IMR-90 (cell line): Measurements from ENCODE around the gene IL1RL1. TPM values are rescaled to one million over a fixed set of nuclear protein-coding genes. Genes with fewer than 3 reads are reported as not detected.

Source experiments
- ATAC-seq: fragments of 200-7000 bp; cut with Tn5 transposase; 2 replicates; pipeline ENCODE4 v1.9.1; 2020; ENCODE audit warnings: low read depth, mild to moderate bottlenecking, moderate library complexity
- BruUV-seq: library from RNA; stranded (reverse); fragments of 400-500 nt; replicated peaks from 2 replicates; lab custom pipeline; 2021; lab: Mats Ljungman, UMichigan
- CTCF ChIA-PET: fragments of 300-600 bp; formaldehyde crosslinking; extraction: SDS; loops from one replicate; lab custom pipeline; 2021; ENCODE audit warnings: antibody characterized with exemption; lab: Yijun Ruan, JAX
- POLR2A ChIA-PET: fragments of 300-600 bp; sonication (Branson Sonifier 250); formaldehyde crosslinking; loops from one replicate; lab custom pipeline; 2022; ENCODE audit warnings: antibody characterized with exemption; ENCODE audit not compliant: unreplicated experiment; lab: Charles Lee
- DNase-seq: peaks from one replicate; pipeline ENCODE4 v3.0.0; 2013
- H2AFZ ChIP-seq: replicated peaks from 2 replicates; pipeline ENCODE3; 2013; ENCODE audit warnings: low read length, mild to moderate bottlenecking; ENCODE audit not compliant: poor library complexity
- H2AK5ac ChIP-seq: 2 replicates; pipeline ENCODE4 v1.6.1; 2013; ENCODE audit warnings: low read depth, low read length, inconsistent platforms
- H2AK9ac ChIP-seq: replicated peaks from 2 replicates; pipeline ENCODE3; 2013; ENCODE audit warnings: mild to moderate bottlenecking, low read depth, low read length, moderate library complexity; ENCODE audit not compliant: poor library complexity
- H2BK120ac ChIP-seq: 2 replicates; pipeline ENCODE4 v1.6.1; 2013; ENCODE audit warnings: low read depth, low read length, inconsistent platforms
- H2BK15ac ChIP-seq: 3 replicates; pipeline ENCODE4 v1.6.1; 2013; ENCODE audit warnings: low read depth, low read length, inconsistent platforms
- H2BK20ac ChIP-seq: 2 replicates; pipeline ENCODE4 v1.6.1; 2013; ENCODE audit warnings: low read depth, mild to moderate bottlenecking, inconsistent platforms, low read length, moderate library complexity
- H2BK5ac ChIP-seq: 2 replicates; pipeline ENCODE4 v1.6.1; 2013; ENCODE audit warnings: mild to moderate bottlenecking, low read depth, low read length, inconsistent platforms; ENCODE audit not compliant: poor library complexity, severe bottlenecking
- H3K14ac ChIP-seq: replicated peaks from 2 replicates; pipeline ENCODE4 v1.6.1; 2013; ENCODE audit warnings: low read depth, low read length, inconsistent platforms
- H3K18ac ChIP-seq: 2 replicates; pipeline ENCODE4 v1.6.1; 2013; ENCODE audit warnings: low read depth, low read length, control low read depth
- H3K23ac ChIP-seq: 2 replicates; pipeline ENCODE4 v1.6.1; 2013; ENCODE audit warnings: low read depth, low read length, inconsistent platforms
- H3K27ac ChIP-seq: 2 replicates; pipeline ENCODE4 v1.5.1; 2013; ENCODE audit warnings: mild to moderate bottlenecking, control low read depth, low read length; ENCODE audit not compliant: insufficient read depth
- H3K27me3 ChIP-seq: 2 replicates; pipeline ENCODE4 v1.6.1; 2013; ENCODE audit warnings: low read length; ENCODE audit not compliant: control insufficient read depth, insufficient read depth
- H3K36me3 ChIP-seq: 2 replicates; pipeline ENCODE4 v1.6.1; 2013; ENCODE audit warnings: low read length, mixed read lengths; ENCODE audit not compliant: control insufficient read depth, insufficient read depth
- H3K4ac ChIP-seq: 2 replicates; pipeline ENCODE4 v1.6.1; 2013; ENCODE audit warnings: low read depth, low read length, inconsistent platforms
- H3K4me1 ChIP-seq: 2 replicates; pipeline ENCODE4 v1.6.1; 2013; ENCODE audit warnings: low read length, mixed read lengths; ENCODE audit not compliant: control insufficient read depth, insufficient read depth
- H3K4me2 ChIP-seq: 2 replicates; pipeline ENCODE4 v1.6.1; 2013; ENCODE audit warnings: low read depth, mild to moderate bottlenecking, control low read depth, low read length, moderate library complexity
- H3K4me3 ChIP-seq: 2 replicates; pipeline ENCODE4 v1.5.1; 2013; ENCODE audit warnings: low read depth, mild to moderate bottlenecking, control low read depth, low read length, moderate library complexity; ENCODE audit not compliant: insufficient read depth
- H3K56ac ChIP-seq: 2 replicates; pipeline ENCODE4 v1.6.1; 2013; ENCODE audit warnings: low read length, inconsistent platforms; ENCODE audit not compliant: insufficient read depth; ENCODE audit errors: extremely low read depth
- H3K79me1 ChIP-seq, 2 experiments: 2 replicates each; pipeline ENCODE4 v1.6.1; 2013; ENCODE audit warnings: low read length in 2 of 2, inconsistent platforms in 1 of 2, low read depth in 1 of 2
- H3K9ac ChIP-seq: 2 replicates; pipeline ENCODE4 v1.6.1; 2013; ENCODE audit warnings: low read depth, low read length, control low read depth
- H3K9me1 ChIP-seq: 2 replicates; pipeline ENCODE4 v1.6.1; 2013; ENCODE audit warnings: low read length, inconsistent platforms; ENCODE audit not compliant: insufficient read depth
- H3K9me3 ChIP-seq: 2 replicates; pipeline ENCODE4 v1.6.1; 2013; ENCODE audit warnings: low read length; ENCODE audit not compliant: control insufficient read depth, insufficient read depth
- H4K20me1 ChIP-seq: 2 replicates; pipeline ENCODE4 v1.6.1; 2013; ENCODE audit warnings: low read length, inconsistent platforms; ENCODE audit not compliant: insufficient read depth
- H4K5ac ChIP-seq: 2 replicates; pipeline ENCODE4 v1.6.1; 2013; ENCODE audit warnings: mild to moderate bottlenecking, low read depth, low read length, control low read depth
- H4K8ac ChIP-seq, 2 experiments: 2 replicates each; pipeline ENCODE4 v1.6.1; 2013; ENCODE audit warnings: low read depth in 2 of 2, low read length in 2 of 2, control low read depth in 1 of 2, inconsistent platforms in 1 of 2
- H4K91ac ChIP-seq: 2 replicates; pipeline ENCODE4 v1.6.1; 2013; ENCODE audit warnings: low read depth, low read length, inconsistent platforms; ENCODE audit not compliant: insufficient read depth
- BHLHE40 ChIP-seq: fragments of 150-350 bp; IDR thresholded peaks from 2 replicates; pipeline ENCODE4 v1.6.1; 2016; ENCODE audit warnings: mild to moderate bottlenecking, low read depth, low read length
- CEBPB ChIP-seq: IDR thresholded peaks from 2 replicates; pipeline ENCODE4 v1.6.1; 2012; ENCODE audit warnings: low read depth, low read length, improper control_type of control experiment
- CHD1 ChIP-seq: IDR thresholded peaks from 2 replicates; pipeline ENCODE4 v1.6.1; 2012; ENCODE audit warnings: low read depth, low read length, improper control_type of control experiment
- CTCF ChIP-seq: conservative IDR thresholded peaks from 2 replicates; pipeline ENCODE4 v1.5.1; 2012; ENCODE audit warnings: mild to moderate bottlenecking, low read depth, low read length, improper control_type of control experiment
- ELK1 ChIP-seq: fragments of 150-350 bp; IDR thresholded peaks from 2 replicates; pipeline ENCODE4 v1.6.1; 2016; ENCODE audit warnings: low read depth, mild to moderate bottlenecking, low read length, moderate library complexity, borderline replicate concordance
- FOS ChIP-seq: fragments of 150-350 bp; IDR thresholded peaks from 2 replicates; pipeline ENCODE4 v1.6.1; 2016; ENCODE audit warnings: low read depth, low read length
- MAFK ChIP-seq: IDR thresholded peaks from 2 replicates; pipeline ENCODE4 v1.6.1; 2012; ENCODE audit warnings: low read depth, low read length, improper control_type of control experiment
- MAZ ChIP-seq: IDR thresholded peaks from 2 replicates; pipeline ENCODE4 v1.6.1; 2012; ENCODE audit warnings: low read depth, mild to moderate bottlenecking, low read length, improper control_type of control experiment, moderate library complexity, borderline replicate concordance
- MXI1 ChIP-seq: IDR thresholded peaks from 2 replicates; pipeline ENCODE4 v1.6.1; 2012; ENCODE audit warnings: low read depth, mild to moderate bottlenecking, low read length, moderate library complexity, borderline replicate concordance
- NFE2L2 ChIP-seq: fragments of 150-350 bp; IDR thresholded peaks from 2 replicates; pipeline ENCODE4 v1.6.1; 2016; ENCODE audit warnings: low read depth, mild to moderate bottlenecking, low read length
- POLR2A ChIP-seq: IDR thresholded peaks from 2 replicates; pipeline ENCODE4 v1.6.1; 2012; ENCODE audit warnings: mild to moderate bottlenecking, low read depth, low read length
- RAD21 ChIP-seq: IDR thresholded peaks from 2 replicates; pipeline ENCODE4 v1.6.1; 2012; ENCODE audit warnings: low read length, improper control_type of control experiment
- RCOR1 ChIP-seq: IDR thresholded peaks from 2 replicates; pipeline ENCODE4 v1.6.1; 2012; ENCODE audit warnings: mild to moderate bottlenecking, low read length, improper control_type of control experiment; ENCODE audit not compliant: insufficient replicate concordance
- RFX5 ChIP-seq: IDR thresholded peaks from 2 replicates; pipeline ENCODE4 v1.8.0; 2012; ENCODE audit warnings: low read depth, mild to moderate bottlenecking, low read length, moderate library complexity
- SMC3 ChIP-seq: fragments of 150-350 bp; IDR thresholded peaks from 2 replicates; pipeline ENCODE4 v1.6.1; 2016; ENCODE audit warnings: low read depth, mild to moderate bottlenecking, antibody characterized with exemption, low read length, moderate library complexity
- USF2 ChIP-seq: fragments of 150-350 bp; IDR thresholded peaks from 2 replicates; pipeline ENCODE4 v1.6.1; 2017; ENCODE audit warnings: mild to moderate bottlenecking, antibody characterized with exemption, low read length, low read depth
- WGBS, 2 experiments: methylation state at CpG; one replicate each; pipeline versions ENCODE4 v1.1.5 to v1.1.7; 2013; ENCODE audit warnings: missing lambda C conversion rate in 2 of 2; ENCODE audit not compliant: insufficient read length in 1 of 2; ENCODE audit errors: extremely low coverage in 2 of 2; 5-methylcytosine and 5-hydroxymethylcytosine counted together
- dilution Hi-C: fragments of 300-500 bp; cut with HindIII; formaldehyde crosslinking; loops from one replicate; pipeline ENCODE4 v1.14.3; 2018; ENCODE audit warnings: low sequenced_read_pairs; ENCODE audit not compliant: unreplicated experiment
- in situ Hi-C: fragments of 300-500 bp; cut with MboI; formaldehyde crosslinking; loops from 3 replicates; pipeline ENCODE4 v1.14.3; 2019; ENCODE audit warnings: low sequenced_read_pairs, inconsistent platforms, mixed read lengths
- intact Hi-C: fragments of 100-400 bp; cut with micrococcal nuclease; formaldehyde crosslinking; loops from 2 replicates; pipeline ENCODE4 v1.10.0; 2022
- polyA plus RNA-seq, 3 experiments: library from polyadenylated mRNA; depleted of rRNA; stranded (reverse); fragments of >200 nt; gene quantifications; 2 replicates each; pipeline ENCODE4 v1.2.3, GENCODE V29; 2012; ENCODE audit warnings: low replicate concordance in 1 of 3
- total RNA-seq: library from RNA; depleted of rRNA; stranded (reverse); fragments of >200 nt; gene quantifications from 2 replicates; pipeline ENCODE4 v1.2.3, GENCODE V29; 2012

IL1RL1 gene
- total and polyA plus RNA-seq, 2 of the 4 experiments (the other 2 are of a cell fraction) = under 0.01 to 0.14 TPM

- no peak overlapping the region for H4K91ac ChIP-seq
- TF ChIP-seq BHLHE40 (no peak), RAD21 (no peak), MXI1 (no peak), MAFK (no peak), RCOR1 (no peak), MAZ (no peak), CEBPB (no peak), ELK1 (no peak), CTCF (no peak), FOS (no peak), SMC3 (no peak), USF2 (no peak), CHD1 (no peak), POLR2A (no peak), RFX5 (no peak), NFE2L2 (no peak)
- H2BK120ac ChIP-seq = no peak overlapping the region
- peaks cover 1% of the 10 kb centered on the region; the same call in 1 of the 2 replicates for H3K4me1 ChIP-seq
- dilution Hi-C loops = no loop called here
- no peak overlapping the region for H2AFZ ChIP-seq
- no peaks in the 10 kb centered on the region for H3K9me1 ChIP-seq
- no peak overlapping the region for H3K18ac ChIP-seq
- H2BK20ac ChIP-seq = no peak overlapping the region
- H3K36me3 ChIP-seq = no peaks in the 10 kb centered on the region
- no peak overlapping the region for H3K27ac ChIP-seq
- H3K9me3 ChIP-seq = peaks cover 5% of the 10 kb centered on the region; the same call in 1 of the 2 replicates
- no peak overlapping the region for H3K4me3 ChIP-seq
- ATAC-seq (no peak), DNase-seq (no peak)
- no peak overlapping the region for H2AK5ac ChIP-seq
- no peak overlapping the region for H3K4ac ChIP-seq
- BruUV-seq = no TSS peak
- CTCF ChIA-PET = no interaction called here
- H3K14ac ChIP-seq = no peak overlapping the region
- H3K27me3 ChIP-seq = no peaks in the 10 kb centered on the region
- intact Hi-C loops = no loop called here
- H4K8ac ChIP-seq = no peak overlapping the region
- H3K79me1 ChIP-seq = no peaks in the 10 kb centered on the region
- H4K5ac ChIP-seq = no peak overlapping the region
- WGBS, 2 experiments = 67% methylated on average over 1 of the region's 1 CpG; no CpG with 5 or more reads in 1 of the 2 experiments
- no peak overlapping the region for H3K4me2 ChIP-seq
- POLR2A ChIA-PET = no interaction called here
- H2BK5ac ChIP-seq = no peak overlapping the region
- H3K9ac ChIP-seq = no peak overlapping the region
- H2BK15ac ChIP-seq = no peak overlapping the region
- H3K23ac ChIP-seq = no peak overlapping the region
- H2AK9ac ChIP-seq = no peak overlapping the region
- H3K56ac ChIP-seq = no peak overlapping the region
- H4K20me1 ChIP-seq = no peaks in the 10 kb centered on the region
- in situ Hi-C loops = no loop called here
Observed at GRCh38 chr2:102365763-102366162, 54.4 kb downstream of the IL1RL1 start.
